ENCODE measurements around the gene LEKR1.

LEKR1 gene

DNA sequence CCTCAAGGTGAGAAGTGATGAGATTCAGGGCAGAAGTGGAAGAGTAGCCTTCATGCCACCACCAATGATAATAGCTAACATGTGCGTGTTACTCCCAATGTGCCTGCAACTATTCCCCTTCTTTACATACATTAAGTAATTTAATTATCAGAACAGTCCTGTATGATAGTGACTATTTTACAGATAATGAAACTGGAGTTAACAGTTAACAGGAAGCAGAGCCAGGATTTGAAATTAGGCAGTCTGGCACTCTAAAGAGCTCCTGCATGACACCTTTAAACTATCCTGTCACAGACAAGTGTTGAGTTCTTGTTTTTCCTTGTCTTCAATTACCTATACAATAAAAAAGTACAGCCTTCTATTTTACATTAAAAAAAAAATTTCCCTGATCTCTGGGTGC lies 148.8 kb downstream of the LEKR1 start:
- DNase-seq, result no peak
- Histone ChIP-seq H3K4me3 (ENCODE audit: low read depth in 1 of 2, low read length in 2 of 2) (no peak overlapping the region), H3K27ac (ENCODE audit: low read length) (no peak overlapping the region), H3K9me3 (ENCODE audit: insufficient read depth, low read length, severe bottlenecking) (no peaks in the 10 kb centered on the region), H3K79me2 (ENCODE audit: insufficient read depth, low read length) (no peaks in the 10 kb centered on the region), H4K20me1 (ENCODE audit: insufficient read depth, low read length) (no peaks in the 10 kb centered on the region), H2AFZ (ENCODE audit: low read depth, low read length) (no peak overlapping the region), H3K4me2 (ENCODE audit: insufficient read depth, low read length) (no peak overlapping the region), H3K27me3 (ENCODE audit: insufficient read depth, low read length, poor library complexity) (no peaks in the 10 kb centered on the region), H3K4me1 (ENCODE audit: insufficient read depth, low read length) (no peaks in the 10 kb centered on the region), H3K36me3 (ENCODE audit: insufficient read depth, low read length) (no peaks in the 10 kb centered on the region), H3K9ac (ENCODE audit: low read depth, low read length) (no peak overlapping the region)
- TF ChIP-seq EZH2 (IDR thresholded peaks at IDR 0.05; ENCODE audit: borderline replicate concordance, low read depth, low read length, severe bottlenecking), result no peak
- TF ChIP-seq, protein P1, sequence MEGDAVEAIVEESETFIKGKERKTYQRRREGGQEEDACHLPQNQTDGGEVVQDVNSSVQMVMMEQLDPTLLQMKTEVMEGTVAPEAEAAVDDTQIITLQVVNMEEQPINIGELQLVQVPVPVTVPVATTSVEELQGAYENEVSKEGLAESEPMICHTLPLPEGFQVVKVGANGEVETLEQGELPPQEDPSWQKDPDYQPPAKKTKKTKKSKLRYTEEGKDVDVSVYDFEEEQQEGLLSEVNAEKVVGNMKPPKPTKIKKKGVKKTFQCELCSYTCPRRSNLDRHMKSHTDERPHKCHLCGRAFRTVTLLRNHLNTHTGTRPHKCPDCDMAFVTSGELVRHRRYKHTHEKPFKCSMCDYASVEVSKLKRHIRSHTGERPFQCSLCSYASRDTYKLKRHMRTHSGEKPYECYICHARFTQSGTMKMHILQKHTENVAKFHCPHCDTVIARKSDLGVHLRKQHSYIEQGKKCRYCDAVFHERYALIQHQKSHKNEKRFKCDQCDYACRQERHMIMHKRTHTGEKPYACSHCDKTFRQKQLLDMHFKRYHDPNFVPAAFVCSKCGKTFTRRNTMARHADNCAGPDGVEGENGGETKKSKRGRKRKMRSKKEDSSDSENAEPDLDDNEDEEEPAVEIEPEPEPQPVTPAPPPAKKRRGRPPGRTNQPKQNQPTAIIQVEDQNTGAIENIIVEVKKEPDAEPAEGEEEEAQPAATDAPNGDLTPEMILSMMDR (IDR thresholded peaks at IDR 0.05; ENCODE audit: borderline replicate concordance, extremely low read depth, low read length, poor library complexity, severe bottlenecking), result no peak
- no peak for ATAC-seq (ENCODE audit: insufficient read depth, low read depth)

DNA sequence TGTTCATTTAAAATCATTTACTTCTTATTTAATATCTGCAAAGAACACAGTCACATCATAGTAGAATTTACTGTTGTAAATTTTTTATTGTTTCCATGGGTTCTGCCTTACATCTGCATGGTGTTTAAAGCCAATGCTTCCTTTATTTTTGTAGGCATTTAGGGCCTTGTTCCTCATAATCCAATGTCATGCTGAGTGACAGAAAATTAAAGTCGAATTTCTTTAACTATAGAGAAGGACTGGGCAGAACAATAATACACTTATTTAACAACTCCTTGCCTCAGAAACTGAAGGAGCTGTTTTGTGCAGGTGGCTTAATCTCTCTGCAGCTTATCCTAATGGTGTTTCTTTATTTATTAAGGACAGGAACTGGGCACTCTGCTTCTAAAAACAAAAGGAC lies 149.6 kb downstream of the LEKR1 start:
- no peaks in the 10 kb centered on the region for H3K79me2 ChIP-seq (ENCODE audit: insufficient read depth, low read length)
- no peak for DNase-seq
- H3K9ac ChIP-seq (ENCODE audit: low read depth, low read length), result no peak overlapping the region
- no peak for ATAC-seq (ENCODE audit: insufficient read depth, low read depth)
- no peak overlapping the region for H2AFZ ChIP-seq (ENCODE audit: low read depth, low read length)
- H4K20me1 ChIP-seq (ENCODE audit: insufficient read depth, low read length), result no peaks in the 10 kb centered on the region
- H3K9me3 ChIP-seq (ENCODE audit: insufficient read depth, low read length, severe bottlenecking), result no peaks in the 10 kb centered on the region
- no peak overlapping the region for H3K27ac ChIP-seq (ENCODE audit: low read length)
- no peaks in the 10 kb centered on the region for H3K27me3 ChIP-seq (ENCODE audit: insufficient read depth, low read length, poor library complexity)
- H3K4me3 ChIP-seq (ENCODE audit: low read depth in 1 of 2, low read length in 2 of 2), result no peak overlapping the region
- no peak overlapping the region for H3K4me2 ChIP-seq (ENCODE audit: insufficient read depth, low read length)
- TF ChIP-seq, protein P1 (IDR thresholded peaks at IDR 0.05; ENCODE audit: borderline replicate concordance, extremely low read depth, low read length, poor library complexity, severe bottlenecking), result no peak
- TF ChIP-seq EZH2 (IDR thresholded peaks at IDR 0.05; ENCODE audit: borderline replicate concordance, low read depth, low read length, severe bottlenecking), result no peak
- no peaks in the 10 kb centered on the region for H3K4me1 ChIP-seq (ENCODE audit: insufficient read depth, low read length)
- no peaks in the 10 kb centered on the region for H3K36me3 ChIP-seq (ENCODE audit: insufficient read depth, low read length)

DNA sequence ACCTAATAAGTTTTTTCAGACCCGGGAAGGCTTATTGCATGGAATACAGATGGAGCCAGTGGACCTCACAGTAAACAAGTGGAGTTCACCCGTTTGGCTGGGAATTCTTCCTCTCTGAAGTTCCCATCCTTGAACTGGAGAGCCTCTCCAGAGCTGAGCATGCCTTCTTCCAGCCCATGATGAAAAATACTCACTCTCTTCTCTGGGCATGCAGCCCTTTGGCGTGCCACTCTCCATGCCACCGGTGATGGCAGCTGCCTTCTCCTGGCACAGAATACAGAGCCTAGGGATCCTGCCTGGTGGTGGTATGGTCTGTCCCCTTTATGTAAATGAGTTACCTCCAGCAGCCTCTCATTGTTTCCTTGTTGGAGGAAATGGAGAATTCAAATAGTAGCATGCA lies 150.8 kb downstream of the LEKR1 start:
- no peaks in the 10 kb centered on the region for H3K36me3 ChIP-seq (ENCODE audit: insufficient read depth, low read length)
- ATAC-seq (ENCODE audit: insufficient read depth, low read depth) (no peak), DNase-seq (no peak)
- H3K4me1 ChIP-seq (ENCODE audit: insufficient read depth, low read length), result no peaks in the 10 kb centered on the region
- H2AFZ ChIP-seq (ENCODE audit: low read depth, low read length), result no peak overlapping the region
- no peak overlapping the region for H3K4me2 ChIP-seq (ENCODE audit: insufficient read depth, low read length)
- no peaks in the 10 kb centered on the region for H4K20me1 ChIP-seq (ENCODE audit: insufficient read depth, low read length)
- no peak overlapping the region for H3K9ac ChIP-seq (ENCODE audit: low read depth, low read length)
- no peaks in the 10 kb centered on the region for H3K27me3 ChIP-seq (ENCODE audit: insufficient read depth, low read length, poor library complexity)
- H3K4me3 ChIP-seq (ENCODE audit: low read depth in 1 of 2, low read length in 2 of 2), result no peak overlapping the region
- TF ChIP-seq EZH2 (IDR thresholded peaks at IDR 0.05; ENCODE audit: borderline replicate concordance, low read depth, low read length, severe bottlenecking), result no peak
- TF ChIP-seq, protein P1 (IDR thresholded peaks at IDR 0.05; ENCODE audit: borderline replicate concordance, extremely low read depth, low read length, poor library complexity, severe bottlenecking), result no peak
- H3K27ac ChIP-seq (ENCODE audit: low read length), result no peak overlapping the region
- H3K9me3 ChIP-seq (ENCODE audit: insufficient read depth, low read length, severe bottlenecking), result no peaks in the 10 kb centered on the region
- H3K79me2 ChIP-seq (ENCODE audit: insufficient read depth, low read length), result no peaks in the 10 kb centered on the region

DNA sequence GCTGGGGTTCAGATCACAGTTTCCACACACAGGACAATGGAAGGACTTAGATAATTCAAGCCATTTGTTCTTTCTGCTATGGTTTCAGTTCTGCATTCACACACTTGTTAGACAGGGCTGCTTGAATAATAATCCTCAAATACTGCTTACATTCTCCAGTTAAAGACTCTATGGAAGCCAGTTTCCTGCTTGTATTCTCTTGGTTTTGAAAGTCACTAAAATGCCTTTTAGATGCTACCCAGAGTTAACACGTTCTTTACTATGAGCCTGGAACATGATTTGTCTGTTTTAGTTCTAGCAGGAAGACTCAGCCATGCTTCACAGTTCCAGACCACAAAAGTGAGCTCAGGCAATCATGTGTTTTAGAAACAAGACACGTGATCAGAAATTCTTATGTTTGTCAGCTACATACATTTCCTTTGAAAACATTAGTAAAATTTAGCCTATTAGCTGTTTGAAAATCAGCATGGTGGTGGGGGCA lies 152.4 kb downstream of the LEKR1 start:
- Histone ChIP-seq H2AFZ (ENCODE audit: low read depth, low read length) (no peak overlapping the region), H3K9ac (ENCODE audit: low read depth, low read length) (no peak overlapping the region), H3K4me2 (ENCODE audit: insufficient read depth, low read length) (no peak overlapping the region), H3K9me3 (ENCODE audit: insufficient read depth, low read length, severe bottlenecking) (no peaks in the 10 kb centered on the region), H3K79me2 (ENCODE audit: insufficient read depth, low read length) (no peaks in the 10 kb centered on the region), H3K4me1 (ENCODE audit: insufficient read depth, low read length) (no peaks in the 10 kb centered on the region), H4K20me1 (ENCODE audit: insufficient read depth, low read length) (no peaks in the 10 kb centered on the region), H3K27me3 (ENCODE audit: insufficient read depth, low read length, poor library complexity) (no peaks in the 10 kb centered on the region), H3K27ac (ENCODE audit: low read length) (no peak overlapping the region), H3K4me3 (ENCODE audit: low read depth in 1 of 2, low read length in 2 of 2) (no peak overlapping the region), H3K36me3 (ENCODE audit: insufficient read depth, low read length) (no peaks in the 10 kb centered on the region)
- no peak for TF ChIP-seq EZH2 (IDR thresholded peaks at IDR 0.05; ENCODE audit: borderline replicate concordance, low read depth, low read length, severe bottlenecking)
- TF ChIP-seq, protein P1 (IDR thresholded peaks at IDR 0.05; ENCODE audit: borderline replicate concordance, extremely low read depth, low read length, poor library complexity, severe bottlenecking), result no peak
- DNase-seq (no peak), ATAC-seq (ENCODE audit: insufficient read depth, low read depth) (no peak)

All from DND-41 (cell line).